ENCODE data around the gene ASIC4. TPM values are rescaled to one million over a fixed set of nuclear protein-coding genes. Genes with fewer than 3 reads are reported as not detected.

ASIC4 gene
- total and polyA plus RNA-seq, 2 of the 13 experiments (the other 11 are each of a cell fraction or from before 2014, with no cell fraction given): 0.03 TPM; not detected in 1

DNA sequence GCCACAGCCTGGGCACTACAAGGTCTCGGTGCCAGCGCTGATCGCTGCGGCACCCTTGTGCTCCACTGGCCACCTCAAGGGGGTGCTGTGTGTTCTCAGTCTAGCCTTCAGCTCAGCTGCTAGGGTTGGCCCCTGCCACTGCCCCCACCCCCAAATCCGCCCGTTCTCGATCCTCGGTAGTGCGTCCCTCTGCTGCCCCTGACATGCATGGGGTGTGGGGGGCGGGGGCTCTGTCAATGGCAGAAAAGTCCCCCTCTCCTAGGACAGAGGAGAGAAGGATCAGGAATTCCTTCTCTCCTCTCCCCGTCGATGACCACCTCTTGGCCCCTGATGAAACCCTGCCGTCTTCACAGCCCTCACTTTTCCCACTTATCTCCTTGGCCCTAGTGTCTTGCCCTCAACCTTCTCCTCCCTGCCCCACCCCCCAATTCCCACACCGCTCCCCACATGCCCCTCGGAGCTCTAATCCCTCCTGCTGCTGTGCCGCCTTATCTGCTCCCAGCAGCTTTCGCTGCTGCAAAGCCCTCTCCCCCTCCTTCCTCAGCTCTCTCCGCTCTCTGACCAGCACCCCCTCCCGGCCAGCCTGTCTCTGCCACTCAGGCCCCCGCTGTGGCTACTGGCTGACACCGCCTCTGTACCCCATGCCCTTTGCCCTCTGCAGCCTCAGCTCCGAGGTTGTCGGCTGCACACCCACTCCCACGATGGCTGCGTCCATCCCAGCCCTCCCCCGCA lies 4.3 kb upstream of the ASIC4 start (continued):
- TF ChIP-seq KLF9 (CRISPR knock-in tag; IDR thresholded peaks at IDR 0.05; ENCODE audit: low read depth) (no peak), KMT2B (CRISPR knock-in tag; IDR thresholded peaks at IDR 0.05) (no peak), ZSCAN12 (CRISPR knock-in tag; IDR thresholded peaks at IDR 0.05) (no peak), ZNF563 (CRISPR knock-in tag; IDR thresholded peaks at IDR 0.05) (peak; percentile 77), ZNF501 (CRISPR knock-in tag; IDR thresholded peaks at IDR 0.05) (peak; percentile 34; the same call in 1 of the 2 replicates), ZNF567 (CRISPR knock-in tag; IDR thresholded peaks at IDR 0.05; ENCODE audit: borderline replicate concordance) (0 out of 2 replicates have a peak, but pooled peaks have one; percentile 9), CBX5 (CRISPR knock-in tag; IDR thresholded peaks at IDR 0.05; ENCODE audit: borderline replicate concordance) (no peak), ELF1 (CRISPR knock-in tag; IDR thresholded peaks at IDR 0.05) (0 out of 2 replicates have a peak, but pooled peaks have one; percentile 12), ZEB1 (IDR thresholded peaks at IDR 0.05; ENCODE audit: insufficient replicate concordance, low read depth) (no peak), SAP130 (CRISPR knock-in tag; IDR thresholded peaks at IDR 0.05; ENCODE audit: low read depth) (peak; percentile 27; the same call in 1 of the 2 replicates), ZNF792 (CRISPR knock-in tag; IDR thresholded peaks at IDR 0.05) (0 out of 2 replicates have a peak, but pooled peaks have one; percentile 34), AGO1 (IDR thresholded peaks at IDR 0.05; ENCODE audit: low read depth, low read length, poor library complexity, severe bottlenecking) (peak; percentile 91), AHR (CRISPR knock-in tag; IDR thresholded peaks at IDR 0.05) (no peak), ZBTB1 (CRISPR knock-in tag; IDR thresholded peaks at IDR 0.05; ENCODE audit: borderline replicate concordance) (no peak), RBAK (CRISPR knock-in tag; IDR thresholded peaks at IDR 0.05) (no peak), POLR2G (IDR thresholded peaks at IDR 0.05; ENCODE audit: low read depth, low read length) (peak; percentile 53), SOX6 (IDR thresholded peaks at IDR 0.05) (no peak), SOX6 (CRISPR knock-in tag; IDR thresholded peaks at IDR 0.05) (0 out of 2 replicates have a peak, but pooled peaks have one; percentile 23), ZBTB38 (CRISPR knock-in tag; IDR thresholded peaks at IDR 0.05) (peak; percentile 57; the same call in 1 of the 2 replicates), ZBTB7B (CRISPR knock-in tag; IDR thresholded peaks at IDR 0.05) (no peak), RXRB (CRISPR knock-in tag; IDR thresholded peaks at IDR 0.05; ENCODE audit: borderline replicate concordance) (peak; percentile 37; the same call in 1 of the 2 replicates), NR2C2 (CRISPR knock-in tag; IDR thresholded peaks at IDR 0.05; ENCODE audit: borderline replicate concordance) (peak; percentile 77)
- TF ChIP-seq, protein P1, sequence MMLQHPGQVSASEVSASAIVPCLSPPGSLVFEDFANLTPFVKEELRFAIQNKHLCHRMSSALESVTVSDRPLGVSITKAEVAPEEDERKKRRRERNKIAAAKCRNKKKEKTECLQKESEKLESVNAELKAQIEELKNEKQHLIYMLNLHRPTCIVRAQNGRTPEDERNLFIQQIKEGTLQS (CRISPR knock-in tag; IDR thresholded peaks at IDR 0.05): no peak
- TF ChIP-seq, protein P2, sequence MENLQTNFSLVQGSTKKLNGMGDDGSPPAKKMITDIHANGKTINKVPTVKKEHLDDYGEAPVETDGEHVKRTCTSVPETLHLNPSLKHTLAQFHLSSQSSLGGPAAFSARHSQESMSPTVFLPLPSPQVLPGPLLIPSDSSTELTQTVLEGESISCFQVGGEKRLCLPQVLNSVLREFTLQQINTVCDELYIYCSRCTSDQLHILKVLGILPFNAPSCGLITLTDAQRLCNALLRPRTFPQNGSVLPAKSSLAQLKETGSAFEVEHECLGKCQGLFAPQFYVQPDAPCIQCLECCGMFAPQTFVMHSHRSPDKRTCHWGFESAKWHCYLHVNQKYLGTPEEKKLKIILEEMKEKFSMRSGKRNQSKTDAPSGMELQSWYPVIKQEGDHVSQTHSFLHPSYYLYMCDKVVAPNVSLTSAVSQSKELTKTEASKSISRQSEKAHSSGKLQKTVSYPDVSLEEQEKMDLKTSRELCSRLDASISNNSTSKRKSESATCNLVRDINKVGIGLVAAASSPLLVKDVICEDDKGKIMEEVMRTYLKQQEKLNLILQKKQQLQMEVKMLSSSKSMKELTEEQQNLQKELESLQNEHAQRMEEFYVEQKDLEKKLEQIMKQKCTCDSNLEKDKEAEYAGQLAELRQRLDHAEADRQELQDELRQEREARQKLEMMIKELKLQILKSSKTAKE (CRISPR knock-in tag; IDR thresholded peaks at IDR 0.05; ENCODE audit: borderline replicate concordance): 0 out of 2 replicates have a peak, but pooled peaks have one; percentile 12
- TF ChIP-seq, protein P3, sequence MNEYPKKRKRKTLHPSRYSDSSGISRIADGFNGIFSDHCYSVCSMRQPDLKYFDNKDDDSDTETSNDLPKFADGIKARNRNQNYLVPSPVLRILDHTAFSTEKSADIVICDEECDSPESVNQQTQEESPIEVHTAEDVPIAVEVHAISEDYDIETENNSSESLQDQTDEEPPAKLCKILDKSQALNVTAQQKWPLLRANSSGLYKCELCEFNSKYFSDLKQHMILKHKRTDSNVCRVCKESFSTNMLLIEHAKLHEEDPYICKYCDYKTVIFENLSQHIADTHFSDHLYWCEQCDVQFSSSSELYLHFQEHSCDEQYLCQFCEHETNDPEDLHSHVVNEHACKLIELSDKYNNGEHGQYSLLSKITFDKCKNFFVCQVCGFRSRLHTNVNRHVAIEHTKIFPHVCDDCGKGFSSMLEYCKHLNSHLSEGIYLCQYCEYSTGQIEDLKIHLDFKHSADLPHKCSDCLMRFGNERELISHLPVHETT (CRISPR knock-in tag; conservative IDR thresholded peaks at IDR 0.05): no peak
- TF ChIP-seq, protein P4, sequence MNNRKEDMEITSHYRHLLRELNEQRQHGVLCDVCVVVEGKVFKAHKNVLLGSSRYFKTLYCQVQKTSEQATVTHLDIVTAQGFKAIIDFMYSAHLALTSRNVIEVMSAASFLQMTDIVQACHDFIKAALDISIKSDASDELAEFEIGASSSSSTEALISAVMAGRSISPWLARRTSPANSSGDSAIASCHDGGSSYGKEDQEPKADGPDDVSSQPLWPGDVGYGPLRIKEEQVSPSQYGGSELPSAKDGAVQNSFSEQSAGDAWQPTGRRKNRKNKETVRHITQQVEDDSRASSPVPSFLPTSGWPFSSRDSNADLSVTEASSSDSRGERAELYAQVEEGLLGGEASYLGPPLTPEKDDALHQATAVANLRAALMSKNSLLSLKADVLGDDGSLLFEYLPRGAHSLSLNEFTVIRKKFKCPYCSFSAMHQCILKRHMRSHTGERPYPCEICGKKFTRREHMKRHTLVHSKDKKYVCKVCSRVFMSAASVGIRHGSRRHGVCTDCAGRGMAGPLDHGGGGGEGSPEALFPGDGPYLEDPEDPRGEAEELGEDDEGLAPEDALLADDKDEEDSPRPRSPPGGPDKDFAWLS (CRISPR knock-in tag; IDR thresholded peaks at IDR 0.05; ENCODE audit: borderline replicate concordance): no peak

Data from HepG2 (cell line).